OCI-LY1 (cell line): ENCODE results near the gene MAP2.

Source experiments
- H2AFZ ChIP-seq: fragments of 200-600 bp; sonication (generic), shearing (Covaris generic); 2 replicates; pipeline ENCODE4 v1.6.0; 2014; ENCODE audit warnings: antibody characterized with exemption, mild to moderate bottlenecking, low read length
- H3F3A ChIP-seq: fragments of 200-600 bp; sonication (generic), shearing (Covaris generic); 2 replicates; pipeline ENCODE4 v1.6.0; 2014; ENCODE audit warnings: mild to moderate bottlenecking, antibody characterized with exemption, low read length, moderate library complexity; ENCODE audit not compliant: insufficient read depth
- H3K27ac ChIP-seq: fragments of 200-600 bp; sonication (generic); 2 replicates; pipeline ENCODE4 v1.5.1; 2014; ENCODE audit warnings: low read length, mixed run types, mild to moderate bottlenecking, low read depth; ENCODE audit not compliant: poor library complexity, severe bottlenecking
- H3K27me3 ChIP-seq: fragments of 200-600 bp; sonication (generic); 2 replicates; pipeline ENCODE4 v1.6.0; 2014; ENCODE audit warnings: antibody characterized with exemption, mild to moderate bottlenecking, low read length, moderate library complexity; ENCODE audit not compliant: insufficient read depth
- H3K36me3 ChIP-seq: fragments of 200-600 bp; sonication (generic); 2 replicates; pipeline ENCODE4 v1.6.1; 2014; ENCODE audit warnings: mild to moderate bottlenecking, antibody characterized with exemption, low read length, moderate library complexity, mixed read lengths; ENCODE audit not compliant: insufficient read depth
- H3K4me1 ChIP-seq: fragments of 200-600 bp; sonication (generic); 2 replicates; pipeline ENCODE4 v1.5.1; 2014; ENCODE audit warnings: mild to moderate bottlenecking, low read length, moderate library complexity; ENCODE audit not compliant: insufficient read depth, severe bottlenecking
- H3K4me2 ChIP-seq: fragments of 200-600 bp; sonication (generic), shearing (Covaris generic); 2 replicates; pipeline ENCODE4 v1.6.1; 2014; ENCODE audit warnings: low read length
- H3K4me3 ChIP-seq: fragments of 200-600 bp; sonication (generic); 2 replicates; pipeline ENCODE4 v1.5.1; 2014; ENCODE audit warnings: low read length, low read depth, mild to moderate bottlenecking, mixed read lengths; ENCODE audit not compliant: poor library complexity, severe bottlenecking
- H3K79me2 ChIP-seq: fragments of 200-600 bp; shearing (Covaris generic); 2 replicates; pipeline ENCODE4 v1.6.1; 2016; ENCODE audit warnings: mixed run types, low read length, mixed read lengths; ENCODE audit not compliant: insufficient read depth
- H3K9ac ChIP-seq: fragments of 200-600 bp; sonication (generic), shearing (Covaris generic); 2 replicates; pipeline ENCODE4 v1.6.1; 2014; ENCODE audit warnings: mild to moderate bottlenecking, low read length, mixed read lengths
- H3K9me2 ChIP-seq: fragments of 200-600 bp; sonication (generic), shearing (Covaris generic); 2 replicates; pipeline ENCODE4 v1.6.1; 2014; ENCODE audit warnings: low read depth, mild to moderate bottlenecking, low read length, mixed read lengths
- H3K9me3 ChIP-seq: fragments of 200-600 bp; shearing (Covaris generic); 2 replicates; pipeline ENCODE4 v1.6.1; 2014; ENCODE audit warnings: low read length, mixed read lengths
- H4K20me1 ChIP-seq: fragments of 200-600 bp; sonication (generic), shearing (Covaris generic); 2 replicates; pipeline ENCODE4 v1.6.0; 2016; ENCODE audit warnings: mild to moderate bottlenecking, low read length; ENCODE audit not compliant: insufficient read depth
- CTCF ChIP-seq: fragments of 200-600 bp; sonication (generic), shearing (Covaris generic); IDR thresholded peaks from 2 replicates; pipeline ENCODE4 v1.5.1; 2017; ENCODE audit warnings: mild to moderate bottlenecking, antibody characterized with exemption, low read length, moderate library complexity, mixed read lengths
- EZH2 ChIP-seq: fragments of 200-600 bp; sonication (generic), shearing (Covaris generic); IDR thresholded peaks from 2 replicates; pipeline ENCODE4 v1.8.0; 2017; ENCODE audit warnings: borderline replicate concordance, mixed run types, mild to moderate bottlenecking, antibody characterized with exemption, low read length, moderate library complexity, mixed read lengths

Gene MAP2

GRCh38 chr2:209637293-209637692 lies 213.4 kb downstream of the MAP2 start:
- Histone ChIP-seq H3K9me3 (no peaks in the 10 kb centered on the region), H3K9me2 (no peaks in the 10 kb centered on the region), H3K79me2 (no peaks in the 10 kb centered on the region), H3K9ac (no peak overlapping the region), H4K20me1 (no peaks in the 10 kb centered on the region), H2AFZ (no peak overlapping the region), H3K36me3 (no peaks in the 10 kb centered on the region), H3K27me3 (no peaks in the 10 kb centered on the region), H3K4me1 (peaks cover 6% of the 10 kb centered on the region), H3K4me3 (no peak overlapping the region), H3K27ac (no peak overlapping the region), H3K4me2 (no peak overlapping the region), H3F3A (no peaks in the 10 kb centered on the region)
- TF ChIP-seq EZH2, result no peak
- no peak for TF ChIP-seq CTCF

- TF ChIP-seq CTCF, result no peak
- TF ChIP-seq EZH2, result no peak
- no peak overlapping the region for H2AFZ ChIP-seq
- H3K4me1 ChIP-seq, result no peaks in the 10 kb centered on the region
- no peak overlapping the region for H3K4me2 ChIP-seq
- H3K36me3 ChIP-seq, result no peaks in the 10 kb centered on the region
- H3K9me3 ChIP-seq, result no peaks in the 10 kb centered on the region
- H3K79me2 ChIP-seq, result no peaks in the 10 kb centered on the region
- H3K9ac ChIP-seq, result no peak overlapping the region
- no peaks in the 10 kb centered on the region for H3K27me3 ChIP-seq
- H3K9me2 ChIP-seq, result no peaks in the 10 kb centered on the region
- no peaks in the 10 kb centered on the region for H4K20me1 ChIP-seq
- H3K27ac ChIP-seq, result no peak overlapping the region
- no peaks in the 10 kb centered on the region for H3F3A ChIP-seq
- no peak overlapping the region for H3K4me3 ChIP-seq
These were observed 214.5 kb downstream of the MAP2 start for GRCh38 chr2:209638346-209638745.

- Histone ChIP-seq H3K27me3 (no peaks in the 10 kb centered on the region), H3K4me1 (no peaks in the 10 kb centered on the region), H3K27ac (no peak overlapping the region), H3K36me3 (no peaks in the 10 kb centered on the region), H3K79me2 (no peaks in the 10 kb centered on the region), H3K9ac (no peak overlapping the region), H3F3A (no peaks in the 10 kb centered on the region), H3K9me2 (no peaks in the 10 kb centered on the region), H3K4me3 (no peak overlapping the region), H3K4me2 (no peak overlapping the region), H3K9me3 (no peaks in the 10 kb centered on the region), H4K20me1 (no peaks in the 10 kb centered on the region), H2AFZ (no peak overlapping the region)
- TF ChIP-seq EZH2, result no peak
- TF ChIP-seq CTCF, result no peak
These were observed 216.5 kb downstream of the MAP2 start for GRCh38 chr2:209640358-209640757.
